Left ventricle myocardium inferior (tissue), 1 donor: ENCODE measurements around the gene GRAMD2B. TPM values are rescaled to one million over a fixed set of nuclear protein-coding genes. Genes with fewer than 3 reads are reported as not detected.
"Not testable (repeated sequence)": the region's sequence is repeated elsewhere in the genome, so short reads cannot be mapped to it uniquely, and the experiment has no call there.

Experiments
- DNase-seq: peaks from one replicate; pipeline ENCODE4 v3.0.0-alpha.2; 2020
- H3K27ac ChIP-seq: fragments of 200-600 bp; replicated peaks from 2 replicates; pipeline ENCODE4 v1.8.0; 2021
- H3K27me3 ChIP-seq: fragments of 200-600 bp; 2 replicates; pipeline ENCODE4 v1.8.0; 2021; ENCODE audit warnings: low read depth
- H3K36me3 ChIP-seq: fragments of 200-600 bp; 2 replicates; pipeline ENCODE4 v1.8.0; 2021
- H3K4me1 ChIP-seq: fragments of 200-600 bp; 2 replicates; pipeline ENCODE4 v1.8.0; 2021
- H3K4me3 ChIP-seq: fragments of 200-600 bp; 2 replicates; pipeline ENCODE4 v1.8.0; 2021; ENCODE audit warnings: mild to moderate bottlenecking, moderate library complexity
- H3K9me3 ChIP-seq: fragments of 200-600 bp; replicated peaks from 2 replicates; pipeline ENCODE4 v1.8.0; 2021
- intact Hi-C: fragments of 100-400 bp; cut with micrococcal nuclease; formaldehyde crosslinking; loops from one replicate; pipeline ENCODE4 v1.11.0; 2022
- total RNA-seq: library from RNA; stranded (reverse); fragmentation: NEBNext Ultra II Directional; extraction: Animal tissue kit (Norgen Biotek cat#: 25700); gene quantifications from one replicate; pipeline ENCODE4 v1.2.1, GENCODE V29; 2021
- TF ChIP-seq, protein P1 (sequence below): fragments of 200-600 bp; IDR thresholded peaks from 2 replicates; pipeline ENCODE4 v1.8.0; 2021; ENCODE audit warnings: antibody characterized with exemption, mild to moderate bottlenecking, borderline replicate concordance
- donor health status: DM: no; HTN: yes; CAD: no; lungs with severe emphysema.

Gene GRAMD2B
- total RNA-seq, 1 donor from 2014 or later = 24.6 TPM

GRCh38 chr5:126514558-126515141, 91.4 kb downstream of the GRAMD2B start:
- no peaks in the 10 kb centered on the region for H3K36me3 ChIP-seq
- TF ChIP-seq, protein P1, sequence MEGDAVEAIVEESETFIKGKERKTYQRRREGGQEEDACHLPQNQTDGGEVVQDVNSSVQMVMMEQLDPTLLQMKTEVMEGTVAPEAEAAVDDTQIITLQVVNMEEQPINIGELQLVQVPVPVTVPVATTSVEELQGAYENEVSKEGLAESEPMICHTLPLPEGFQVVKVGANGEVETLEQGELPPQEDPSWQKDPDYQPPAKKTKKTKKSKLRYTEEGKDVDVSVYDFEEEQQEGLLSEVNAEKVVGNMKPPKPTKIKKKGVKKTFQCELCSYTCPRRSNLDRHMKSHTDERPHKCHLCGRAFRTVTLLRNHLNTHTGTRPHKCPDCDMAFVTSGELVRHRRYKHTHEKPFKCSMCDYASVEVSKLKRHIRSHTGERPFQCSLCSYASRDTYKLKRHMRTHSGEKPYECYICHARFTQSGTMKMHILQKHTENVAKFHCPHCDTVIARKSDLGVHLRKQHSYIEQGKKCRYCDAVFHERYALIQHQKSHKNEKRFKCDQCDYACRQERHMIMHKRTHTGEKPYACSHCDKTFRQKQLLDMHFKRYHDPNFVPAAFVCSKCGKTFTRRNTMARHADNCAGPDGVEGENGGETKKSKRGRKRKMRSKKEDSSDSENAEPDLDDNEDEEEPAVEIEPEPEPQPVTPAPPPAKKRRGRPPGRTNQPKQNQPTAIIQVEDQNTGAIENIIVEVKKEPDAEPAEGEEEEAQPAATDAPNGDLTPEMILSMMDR = no peak
- no peaks in the 10 kb centered on the region for H3K9me3 ChIP-seq
- DNase-seq = no peak
- no peak overlapping the region for H3K4me3 ChIP-seq
- no peaks in the 10 kb centered on the region for H3K27me3 ChIP-seq
- H3K27ac ChIP-seq = no peak overlapping the region
- peaks cover 37% of the 10 kb centered on the region for H3K4me1 ChIP-seq
- intact Hi-C loops = no loop called here

DNA sequence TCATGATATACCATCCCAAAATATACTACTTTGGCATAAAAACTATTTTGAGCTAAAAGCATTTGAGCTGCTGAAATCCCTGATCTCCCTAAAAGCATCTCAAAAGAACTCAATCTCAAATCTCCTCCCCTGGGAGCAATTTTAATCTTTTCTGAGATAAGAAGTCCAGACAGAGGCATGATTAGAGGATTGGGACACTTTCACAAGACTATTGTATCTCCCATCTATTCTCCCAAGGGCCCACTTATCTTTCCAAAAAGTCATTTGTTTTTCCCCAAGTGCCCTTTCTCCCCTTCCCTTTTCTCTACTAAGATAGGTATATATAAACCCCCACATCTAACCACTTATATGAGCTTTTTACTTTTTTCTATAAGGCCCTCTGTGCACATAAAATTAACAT, 92.1 kb downstream of the GRAMD2B start:
- H3K27me3 ChIP-seq = no peaks in the 10 kb centered on the region
- intact Hi-C loops = no loop called here
- H3K4me3 ChIP-seq = no peak overlapping the region
- peaks cover 37% of the 10 kb centered on the region for H3K4me1 ChIP-seq
- TF ChIP-seq, protein P1 = no peak
- no peaks in the 10 kb centered on the region for H3K36me3 ChIP-seq
- H3K9me3 ChIP-seq = no peaks in the 10 kb centered on the region
- no peak overlapping the region for H3K27ac ChIP-seq
- no peak for DNase-seq

DNA sequence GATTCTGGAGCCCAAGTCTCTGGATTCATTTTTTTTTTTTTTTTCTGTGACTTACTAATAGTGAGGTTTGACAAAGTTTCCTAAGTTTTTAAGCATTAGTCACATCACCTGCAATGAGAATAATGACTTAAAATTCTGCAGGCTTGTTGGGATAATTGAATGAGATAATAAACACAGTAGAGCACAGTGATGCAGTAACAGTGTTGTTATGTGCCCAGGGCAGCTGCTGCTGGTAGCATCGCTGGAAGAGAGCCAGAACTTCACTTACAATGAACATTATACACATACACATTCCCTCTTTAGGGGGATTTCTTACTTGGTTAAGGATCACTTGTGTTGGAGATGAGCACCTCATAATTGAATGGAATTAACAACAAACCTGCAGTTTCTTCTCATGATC, 92.9 kb downstream of the GRAMD2B start:
- Histone ChIP-seq H3K4me3 (no peak overlapping the region), H3K27ac (no peak overlapping the region), H3K36me3 (no peaks in the 10 kb centered on the region), H3K9me3 (no peaks in the 10 kb centered on the region), H3K27me3 (no peaks in the 10 kb centered on the region), H3K4me1 (peaks cover 42% of the 10 kb centered on the region)
- intact Hi-C loops = no loop called here
- TF ChIP-seq, protein P1 = no peak
- DNase-seq = no peak

DNA sequence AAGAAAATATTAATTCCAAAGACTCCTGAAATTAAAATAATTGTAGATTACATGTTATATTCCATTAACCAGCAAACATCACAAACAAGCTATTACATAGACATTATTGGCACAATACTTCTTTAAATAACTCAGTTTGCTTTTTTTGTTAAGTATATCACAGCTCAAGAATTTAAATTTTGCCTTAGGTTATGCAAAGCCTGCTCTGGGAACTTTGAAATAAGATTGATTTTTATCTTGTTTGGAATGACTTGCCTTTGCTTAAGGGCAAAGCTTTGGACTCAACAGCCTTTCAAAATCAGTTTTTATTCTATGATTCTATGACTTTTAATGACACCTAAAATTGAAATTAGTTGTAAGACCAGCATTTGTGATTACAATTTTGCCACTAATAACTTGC, 93.6 kb downstream of the GRAMD2B start:
- Histone ChIP-seq H3K36me3 (no peaks in the 10 kb centered on the region), H3K27me3 (no peaks in the 10 kb centered on the region), H3K27ac (no peak overlapping the region), H3K4me1 (peaks cover 44% of the 10 kb centered on the region), H3K9me3 (no peaks in the 10 kb centered on the region), H3K4me3 (no peak overlapping the region)
- intact Hi-C loops = no loop called here
- TF ChIP-seq, protein P1 = no peak
- no peak for DNase-seq

GRCh38 chr5:126519223-126519622, 96.0 kb downstream of the GRAMD2B start:
- H3K27me3 ChIP-seq, H3K36me3 ChIP-seq, intact Hi-C loops, DNase-seq, H3K9me3 ChIP-seq, H3K4me3 ChIP-seq: not testable (repeated sequence)
- peak overlapping the region; percentile 79 for H3K27ac ChIP-seq
- peaks cover 44% of the 10 kb centered on the region for H3K4me1 ChIP-seq

DNA sequence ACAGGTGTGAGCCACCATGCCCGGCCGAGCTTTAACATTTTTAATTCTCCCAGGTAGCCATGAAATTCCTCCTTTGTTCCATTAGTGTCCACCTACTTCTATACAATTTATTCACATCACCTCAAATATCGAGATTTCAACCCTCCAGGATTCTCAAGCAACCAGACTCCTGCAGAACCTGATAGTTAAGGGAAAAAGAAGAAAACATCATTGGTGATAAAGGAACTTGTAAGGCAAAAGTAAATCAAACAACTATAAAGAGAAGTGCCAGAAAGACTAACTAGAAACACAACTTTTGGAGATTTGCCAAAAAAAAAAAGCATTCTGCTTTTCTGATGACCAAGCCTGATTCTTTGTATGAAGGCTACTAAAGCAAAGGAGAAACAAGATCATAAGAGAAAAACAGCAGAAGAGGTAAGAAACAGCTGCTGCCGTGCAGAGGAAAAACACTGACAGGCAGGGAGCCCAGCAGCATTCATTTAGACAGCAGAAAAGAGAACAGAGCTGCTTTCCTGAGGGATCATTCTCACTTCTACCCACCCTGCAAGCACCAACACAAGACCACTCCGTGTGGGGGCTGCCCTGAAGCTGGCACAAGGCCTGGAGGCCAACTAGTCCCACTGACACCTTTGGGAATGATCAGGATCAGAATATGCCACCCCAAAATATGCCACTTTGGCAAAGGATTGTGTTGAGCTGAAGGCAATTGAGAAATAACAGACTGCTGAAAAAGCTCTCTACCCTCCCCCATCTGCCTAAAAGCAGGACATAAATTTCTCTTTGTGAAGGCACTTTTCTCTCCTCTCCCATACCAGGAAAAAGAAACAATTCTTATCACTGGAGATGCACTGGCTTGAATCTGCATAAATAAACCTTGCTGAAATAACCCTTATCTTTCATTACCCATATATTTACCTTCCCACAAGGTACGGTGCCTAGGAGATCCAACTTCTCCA, 96.7 kb downstream of the GRAMD2B start:
- peak; percentile 33 for DNase-seq
- TF ChIP-seq, protein P1 = no peak
- Histone ChIP-seq H3K9me3 (no peaks in the 10 kb centered on the region), H3K4me3 (no peak overlapping the region), H3K36me3 (no peaks in the 10 kb centered on the region), H3K4me1 (peaks cover 44% of the 10 kb centered on the region), H3K27me3 (no peaks in the 10 kb centered on the region), H3K27ac (peak overlapping the region; percentile 79)
- intact Hi-C loops = no loop called here
